NCI-H187 (cell line): Measurements from ENCODE around the gene KAT6B.
"Not testable (repeated sequence)": the region's sequence is repeated elsewhere in the genome, so short reads cannot be mapped to it uniquely, and the experiment has no call there.

Source experiments
- DNase-seq, 2 experiments: peaks; one replicate each; lab custom pipeline; 2025; lab: John Stamatoyannopoulos, UW

The KAT6B gene

DNA sequence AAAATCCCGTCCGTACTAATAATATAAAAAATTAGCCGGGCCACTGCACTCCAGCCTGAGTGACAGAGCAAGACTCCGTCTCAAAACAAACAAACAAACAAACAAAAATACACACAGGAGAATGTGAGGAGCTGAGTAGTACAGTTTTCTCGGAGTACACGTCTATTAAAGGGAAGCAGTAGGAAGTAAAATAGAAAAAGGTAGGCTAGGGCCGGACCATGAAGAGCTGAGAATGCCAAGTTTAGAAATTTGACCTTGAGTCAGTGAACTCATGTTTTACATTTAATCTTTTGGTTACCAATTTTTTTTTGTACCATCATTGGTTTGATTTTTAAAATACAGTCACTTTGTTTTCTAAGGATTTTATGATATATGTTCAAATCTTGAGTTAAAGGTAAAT is 64.1 kb downstream of the KAT6B start:
- no peak for DNase-seq

DNA sequence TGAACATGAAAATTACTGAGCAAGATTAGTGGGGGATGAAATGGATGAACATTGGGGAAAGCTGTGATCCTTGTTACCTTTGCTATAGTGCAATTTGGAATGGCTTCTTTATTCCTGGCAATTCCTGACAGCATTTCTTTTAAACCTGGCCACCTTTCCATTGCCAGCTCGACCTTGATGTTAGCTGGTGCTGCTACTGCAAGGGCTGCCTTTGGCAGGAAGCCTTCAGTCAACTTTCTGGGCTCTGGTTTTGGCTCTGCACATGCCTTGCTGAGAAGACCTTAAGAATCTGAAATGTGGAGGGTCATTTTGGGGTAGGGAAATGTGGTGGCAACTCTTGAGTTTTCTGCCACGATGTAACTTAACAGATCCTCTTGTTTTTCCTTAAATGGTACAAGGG is 64.7 kb downstream of the KAT6B start:
- DNase-seq, result no peak

DNA sequence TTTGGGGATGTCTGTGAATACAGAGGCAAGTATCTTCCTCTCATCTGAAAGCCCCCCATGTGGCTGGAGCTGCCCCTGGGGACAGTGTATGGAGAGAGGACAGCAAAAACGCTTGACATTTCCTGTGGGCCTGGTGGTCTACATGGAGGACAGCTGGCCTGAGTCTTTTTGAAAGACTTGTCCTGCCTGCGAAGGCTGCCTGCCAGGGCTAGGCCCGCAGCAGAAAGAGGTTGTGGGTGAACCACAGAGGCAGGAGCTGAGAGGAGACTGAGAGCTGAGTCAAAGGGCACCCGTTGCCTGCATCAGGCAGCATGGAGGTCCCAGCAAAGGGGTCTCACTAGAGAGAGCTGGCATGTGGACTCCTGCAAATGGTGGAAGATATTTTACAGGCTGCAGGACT is 66.4 kb downstream of the KAT6B start:
- DNase-seq, result no peak

DNA sequence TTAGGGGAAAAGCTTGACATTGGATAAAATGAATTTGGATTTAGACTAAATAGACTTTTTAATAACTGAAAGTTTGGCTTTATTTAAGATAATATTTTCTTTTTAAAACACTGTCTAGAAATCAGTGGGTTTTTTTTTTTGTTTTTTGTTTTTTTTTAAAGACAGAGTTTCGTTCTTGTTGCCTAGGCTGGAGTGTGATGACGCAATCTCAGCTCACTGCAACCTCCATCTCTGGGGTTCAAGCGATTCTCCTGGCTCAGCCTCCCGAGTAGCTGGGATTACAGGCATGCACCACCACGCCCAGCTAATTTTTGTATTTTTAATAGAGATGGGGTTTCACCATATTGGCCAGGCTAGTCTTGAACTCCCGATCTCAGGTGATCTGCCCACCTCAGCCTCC is 66.9 kb downstream of the KAT6B start:
- not testable (repeated sequence) for DNase-seq

DNA sequence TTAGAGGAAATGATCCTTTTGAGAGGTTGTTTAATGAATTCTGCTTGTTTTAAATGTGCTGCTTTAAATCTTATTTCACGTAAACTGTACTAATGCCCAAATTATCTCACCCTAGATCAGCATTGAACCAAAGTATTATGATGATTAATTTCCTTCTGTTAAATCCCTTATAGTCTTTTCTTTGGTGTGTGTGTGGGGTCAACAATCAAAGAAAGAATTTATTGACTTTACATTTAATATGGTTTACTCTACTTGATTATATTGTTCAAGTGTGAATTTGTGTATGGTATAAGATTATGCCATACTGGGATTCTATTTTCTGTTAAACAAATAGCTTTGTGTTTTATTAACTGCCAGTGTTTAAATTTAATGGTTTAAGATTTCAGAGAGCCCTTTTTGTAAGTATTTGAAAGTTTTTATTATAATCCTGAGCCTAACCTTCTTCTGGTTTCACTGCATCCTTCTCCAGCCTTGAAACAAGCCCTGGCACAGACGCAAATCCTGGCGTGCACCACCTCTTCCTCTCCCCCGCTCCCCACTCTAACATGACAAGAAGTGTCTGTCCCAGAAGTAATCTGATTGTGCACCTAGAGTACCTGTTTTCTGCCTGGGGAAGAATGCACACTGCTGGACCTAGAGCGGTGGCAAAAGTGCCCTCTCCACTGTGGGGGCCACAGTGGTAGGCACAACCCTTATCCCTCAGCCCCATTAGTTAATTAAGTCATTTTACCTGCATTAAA is 70.6 kb downstream of the KAT6B start:
- DNase-seq, result no peak

DNA sequence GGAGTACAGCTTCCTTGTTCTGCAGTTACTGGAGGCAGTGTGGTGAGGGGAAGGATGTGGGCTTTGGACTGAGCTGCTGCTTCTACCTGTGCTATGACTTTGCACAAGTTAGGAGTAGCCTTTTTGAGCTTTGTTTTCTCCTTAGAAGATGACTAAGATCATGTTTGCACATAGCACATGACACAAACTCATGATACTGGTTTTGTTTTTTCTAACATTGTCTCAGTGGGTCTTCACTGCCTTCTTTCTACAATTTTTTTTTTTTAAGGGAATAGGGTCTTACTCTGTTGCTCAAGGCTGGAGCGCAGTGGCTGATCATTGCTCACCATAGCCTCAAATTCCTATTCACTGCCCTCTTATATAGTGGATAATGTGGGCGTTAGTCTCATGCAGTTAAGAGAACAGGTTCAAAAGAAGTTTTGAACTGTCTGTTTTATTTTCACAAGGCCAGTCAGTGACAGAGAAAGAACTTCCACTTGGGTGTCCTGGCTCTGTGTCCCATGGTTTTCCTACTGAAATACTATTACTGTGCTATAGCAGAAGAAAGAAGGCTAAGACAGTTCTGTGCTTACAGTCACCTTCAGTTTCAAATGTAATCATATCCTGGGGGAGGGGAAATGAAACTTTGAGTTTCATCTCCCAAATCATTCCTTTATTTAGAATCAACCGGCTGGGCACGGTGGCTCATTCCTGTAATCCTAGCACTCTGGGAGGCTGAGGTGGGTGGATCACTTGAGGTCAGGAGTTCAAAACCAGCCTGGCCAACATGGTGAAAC is 72.0 kb downstream of the KAT6B start:
- no peak for DNase-seq

DNA sequence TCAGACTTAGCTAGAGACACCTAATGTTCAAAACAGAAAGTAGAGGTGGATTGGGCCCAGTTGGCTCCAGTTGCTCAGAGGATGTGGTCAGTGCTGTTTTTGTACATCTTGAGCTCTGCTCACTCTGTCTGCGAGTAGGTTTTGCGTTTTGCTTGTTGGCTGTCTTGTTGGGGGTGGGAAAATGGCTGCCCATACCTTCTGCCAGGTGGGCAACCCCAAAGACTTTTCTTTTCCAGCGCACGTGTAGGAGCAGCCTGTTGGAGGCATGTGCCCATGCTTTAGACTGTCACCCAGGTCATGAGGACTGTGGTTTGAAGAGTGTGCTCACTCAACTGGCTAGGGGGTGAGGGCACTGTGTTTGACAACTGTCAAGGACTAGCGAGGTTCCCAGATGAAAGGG is 73.9 kb downstream of the KAT6B start:
- no peak for DNase-seq

DNA sequence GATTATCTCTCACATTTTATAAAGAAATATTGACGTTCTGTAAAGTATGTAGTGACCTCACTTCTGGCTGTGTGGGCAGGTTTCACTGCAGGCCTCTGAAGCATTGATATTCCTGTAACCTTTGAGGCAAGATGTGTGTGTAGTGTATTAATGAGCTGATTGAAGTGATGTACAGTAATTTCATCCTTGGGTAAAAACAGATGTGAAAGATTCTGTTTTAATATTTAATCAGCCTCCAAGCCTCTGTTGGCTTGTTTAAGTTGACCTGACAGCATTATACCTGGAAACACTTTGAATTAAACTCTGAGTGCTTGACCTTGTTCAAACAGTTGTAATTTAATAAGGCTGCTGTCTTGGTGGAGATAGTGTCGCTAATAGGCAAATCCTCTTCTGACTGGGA is 74.9 kb downstream of the KAT6B start:
- no peak for DNase-seq

DNA sequence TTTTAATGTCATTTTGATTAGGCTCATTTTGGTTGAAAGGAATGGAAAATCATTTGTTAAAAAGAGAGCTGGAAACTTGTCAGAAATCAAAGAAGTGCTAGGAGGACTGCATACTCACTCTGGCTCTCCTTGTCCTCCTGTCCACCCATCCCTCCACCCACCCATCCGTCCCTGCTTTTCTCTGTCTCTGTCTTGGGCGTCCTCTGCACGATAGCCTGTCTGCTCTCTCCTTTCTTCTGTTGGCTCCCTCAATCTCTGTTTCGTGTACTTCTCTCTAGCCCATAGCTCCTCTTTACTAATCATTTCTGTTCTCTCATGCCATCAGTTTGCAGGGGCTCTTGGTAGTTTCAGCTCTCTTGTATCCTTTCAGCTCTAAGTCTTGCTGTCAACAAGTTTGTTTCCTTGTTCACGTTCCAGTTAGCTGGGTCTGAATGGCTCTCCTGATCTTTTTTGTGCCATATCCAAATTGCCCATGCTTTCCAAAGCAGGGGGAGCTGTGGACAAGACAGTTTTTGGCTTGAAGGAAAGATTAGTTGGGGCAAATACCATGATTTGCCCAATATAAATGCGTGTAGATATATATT is 75.6 kb downstream of the KAT6B start:
- no peak for DNase-seq

DNA sequence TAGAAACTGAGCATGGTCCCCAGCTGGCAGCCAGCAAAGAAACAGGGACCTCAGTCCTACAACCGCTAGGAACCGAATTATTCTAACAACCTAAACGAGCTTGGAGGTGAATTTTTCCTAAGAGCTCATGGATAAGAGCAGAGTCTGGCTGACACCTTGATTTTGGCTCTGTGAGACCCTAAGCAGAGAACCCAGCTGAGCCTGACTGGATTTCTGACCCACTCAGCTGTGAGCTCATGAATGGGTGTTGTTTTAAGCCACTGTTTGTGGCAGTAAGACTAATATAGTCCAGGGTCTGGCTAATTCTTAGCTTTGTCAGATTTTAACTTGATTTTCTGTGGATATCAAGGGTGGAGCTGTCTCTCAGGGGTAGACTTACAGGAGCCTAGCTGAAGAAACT is 77.1 kb downstream of the KAT6B start:
- no peak for DNase-seq

DNA sequence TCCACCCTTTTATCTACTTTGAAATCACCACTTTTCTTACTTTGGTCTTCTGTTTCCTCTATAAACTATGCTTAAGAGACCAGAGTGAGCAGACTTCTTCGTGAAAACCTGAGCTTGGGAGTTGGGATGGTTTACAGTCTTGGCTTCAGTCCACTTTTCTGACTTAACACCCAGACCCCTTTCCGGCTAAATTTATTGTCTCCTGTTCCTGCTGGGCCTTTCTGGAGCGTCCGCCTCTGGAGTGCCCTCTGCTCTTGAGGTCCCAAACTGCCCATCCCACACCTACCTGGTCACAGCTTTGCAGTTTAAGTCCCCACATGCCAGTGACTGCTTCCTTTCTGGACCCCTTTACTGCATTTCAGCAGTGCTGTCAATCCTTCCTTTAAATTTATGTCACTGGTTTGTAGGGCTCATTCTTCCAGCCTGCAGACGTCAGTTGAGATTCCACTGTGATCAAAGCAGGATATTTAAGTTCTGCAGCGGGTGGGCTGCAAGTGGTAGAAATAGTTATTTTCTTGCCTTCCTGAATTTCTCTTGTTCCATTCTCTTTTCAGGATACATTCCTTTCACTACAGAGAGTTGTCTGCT is 80.3 kb downstream of the KAT6B start:
- DNase-seq, result no peak

DNA sequence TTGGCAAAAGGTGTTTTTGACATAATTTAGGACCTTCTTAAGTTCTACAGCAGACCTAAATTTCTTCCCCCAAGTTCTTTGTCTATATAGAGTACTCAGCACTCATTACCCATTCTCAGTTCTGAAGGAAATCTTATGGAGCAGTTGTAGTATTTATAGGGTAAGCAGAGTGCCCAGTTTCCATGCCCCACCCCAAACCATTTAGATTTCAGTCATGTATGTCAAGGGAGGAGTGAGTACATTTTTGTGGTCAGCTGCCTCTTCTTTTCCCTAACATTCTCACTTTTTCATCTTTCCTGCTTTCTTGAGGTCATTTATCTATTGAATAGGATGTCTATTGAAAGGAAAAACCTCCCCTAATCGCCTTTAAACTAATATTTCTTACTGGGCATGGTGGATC is 83.3 kb downstream of the KAT6B start:
- no peak for DNase-seq

DNA sequence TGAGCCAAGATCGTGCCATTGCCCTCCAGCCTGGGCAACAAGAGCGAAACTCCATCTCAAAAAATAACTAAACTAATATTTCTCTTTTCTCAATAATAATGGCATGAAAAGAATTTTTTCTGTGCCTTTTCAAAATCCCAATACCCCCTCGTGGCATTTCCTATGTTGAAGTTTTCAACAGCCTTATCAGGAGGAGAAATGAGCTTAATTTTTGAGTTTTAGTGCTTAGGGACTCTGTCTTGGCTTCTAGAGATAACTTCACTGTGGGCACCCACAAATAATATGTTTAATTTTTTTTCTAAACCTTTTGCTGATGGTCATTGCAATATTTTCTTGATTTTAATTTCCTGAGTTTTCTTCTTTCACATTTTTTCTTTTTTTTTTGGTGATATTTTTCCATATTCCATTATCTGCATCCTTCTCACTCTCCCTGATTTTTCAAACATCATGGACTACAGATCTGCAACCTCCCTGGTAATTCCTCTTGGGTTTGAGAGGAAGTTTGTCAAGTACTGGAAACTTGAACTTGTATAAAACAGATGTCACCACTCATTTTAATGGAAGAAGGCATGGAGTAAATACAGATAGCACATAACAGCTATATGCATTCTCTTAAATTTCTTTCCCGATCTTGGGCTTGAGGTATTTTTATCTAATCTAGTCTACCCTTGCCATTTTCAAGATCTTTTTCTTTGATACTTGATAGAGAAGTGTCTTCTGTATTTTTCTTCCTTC is 84.0 kb downstream of the KAT6B start:
- DNase-seq, result no peak

DNA sequence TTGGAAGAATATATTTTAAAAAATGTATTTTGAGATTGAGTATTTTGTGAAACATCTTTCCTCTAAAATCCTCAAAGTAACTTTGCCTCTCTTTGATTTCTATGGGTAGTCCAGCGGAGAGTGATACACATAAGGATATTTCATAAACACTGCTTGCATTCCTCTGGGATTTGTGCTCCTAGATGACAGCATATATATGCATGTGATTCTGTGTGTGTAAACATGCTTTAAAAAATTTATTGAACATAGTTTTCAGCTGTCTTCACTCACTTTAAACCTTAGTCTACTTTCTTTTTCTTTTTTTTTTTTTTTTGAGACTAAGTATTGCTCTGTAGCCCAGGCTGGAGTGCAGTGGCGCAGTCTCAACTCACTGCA is 84.6 kb downstream of the KAT6B start:
- no peak for DNase-seq

DNA sequence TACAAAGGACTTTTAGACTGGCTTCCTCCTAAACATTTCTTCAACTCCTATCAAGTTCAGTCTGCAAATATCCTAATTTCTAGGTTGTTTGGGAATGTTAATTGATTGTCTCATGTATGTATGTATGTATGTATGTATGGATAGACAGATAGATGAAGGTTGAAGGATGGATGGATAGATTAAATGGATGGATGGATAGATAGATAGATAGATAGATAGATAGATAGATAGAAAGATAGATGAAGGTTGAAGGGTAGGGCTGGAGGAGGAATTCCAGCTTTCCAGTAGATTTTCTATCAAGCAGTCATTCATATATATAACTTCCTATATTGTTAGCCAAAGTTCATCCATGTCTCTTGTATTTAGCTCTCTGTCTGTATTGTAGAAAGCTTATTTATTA is 85.8 kb downstream of the KAT6B start:
- no peak for DNase-seq

DNA sequence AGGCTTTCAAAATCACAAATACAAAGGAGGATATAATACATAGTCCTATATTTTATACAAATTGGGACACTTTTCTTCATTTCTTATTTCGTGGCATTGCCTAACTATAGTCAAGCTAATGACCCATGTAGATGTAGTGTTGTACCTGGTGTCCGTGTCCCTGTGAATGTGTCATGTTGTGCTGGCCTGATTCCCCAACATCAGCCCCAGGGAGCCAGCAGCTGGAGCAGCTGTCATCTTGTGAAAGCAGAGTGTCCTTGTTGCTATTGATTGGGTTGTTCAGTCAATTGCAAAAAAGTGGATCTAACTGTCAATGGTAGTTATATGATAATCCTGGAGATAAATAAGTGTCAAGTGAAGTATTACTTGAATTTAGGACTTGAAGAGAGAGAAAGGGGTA is 86.3 kb downstream of the KAT6B start:
- no peak for DNase-seq

DNA sequence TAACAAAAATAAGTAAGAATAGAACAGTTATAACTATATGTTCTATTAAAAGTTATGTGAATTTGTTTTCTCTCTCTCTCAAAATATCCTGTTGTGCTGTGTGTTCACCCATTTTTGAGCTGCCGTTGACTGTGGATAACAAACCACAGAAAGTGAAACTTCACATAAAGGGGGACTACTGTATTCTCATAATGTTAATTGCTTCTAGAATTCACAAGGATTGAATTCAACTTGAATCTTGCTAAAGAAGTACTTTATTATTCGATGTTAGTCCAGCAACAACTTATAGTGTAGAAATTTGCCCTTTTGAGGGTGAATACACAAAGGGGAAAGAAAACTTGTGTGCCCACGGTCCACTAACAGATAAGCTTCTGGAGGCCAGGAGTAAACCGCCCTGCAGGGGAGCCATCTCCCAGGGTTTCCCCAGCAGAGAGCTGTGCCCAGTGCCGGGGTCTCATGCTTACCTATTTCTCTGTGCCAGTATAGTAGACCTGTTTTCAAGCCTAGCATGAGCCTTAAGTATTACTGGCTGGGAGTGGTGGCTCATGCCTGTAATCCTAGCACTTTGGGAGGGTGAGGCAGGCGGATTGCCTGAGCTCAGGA is 87.1 kb downstream of the KAT6B start:
- no peak for DNase-seq

DNA sequence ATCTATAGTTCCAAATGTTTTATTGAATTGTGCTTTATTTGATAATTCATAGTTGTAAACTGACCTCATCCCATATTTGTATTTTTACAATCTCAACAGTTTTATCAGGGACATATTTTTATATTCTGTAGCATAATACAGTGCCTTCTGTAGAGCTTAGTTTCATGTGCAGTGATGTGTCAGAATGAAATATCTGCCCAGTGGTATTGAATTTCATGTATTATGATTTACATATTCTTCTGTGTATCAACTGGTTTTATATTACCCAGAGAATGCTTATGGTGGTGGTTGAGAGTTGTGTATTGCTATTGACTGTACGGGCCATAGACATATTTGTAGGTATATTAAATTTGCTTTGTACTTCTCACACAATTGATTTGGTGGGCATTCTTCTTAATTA is 89.9 kb downstream of the KAT6B start:
- DNase-seq, result no peak

DNA sequence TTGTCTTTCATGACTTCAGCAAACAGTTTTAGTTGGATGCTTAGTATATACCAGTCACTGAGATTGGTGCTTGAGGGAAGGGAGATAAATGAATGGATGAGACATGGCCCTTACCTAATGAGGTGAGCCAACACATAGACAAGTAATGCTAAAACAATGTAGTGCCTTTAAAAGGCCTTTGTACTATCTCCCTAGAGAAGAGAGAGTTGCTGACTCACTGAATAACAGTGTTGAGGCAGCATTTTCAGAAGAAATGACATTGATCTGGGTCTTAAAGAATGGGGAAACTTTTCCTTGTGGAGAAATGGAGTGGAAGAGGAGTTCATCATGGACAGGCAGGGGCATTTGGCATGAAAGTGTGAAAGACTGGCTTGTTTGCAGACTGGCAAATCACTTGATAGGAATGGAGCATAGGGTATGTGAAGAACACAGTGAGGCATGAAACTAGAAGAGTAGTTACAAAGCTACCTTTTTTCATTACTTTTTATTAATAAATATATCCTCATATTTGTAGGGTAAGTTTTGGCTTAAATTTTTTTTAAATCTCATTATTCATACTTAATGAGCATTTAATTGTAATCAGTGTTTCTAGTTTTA is 91.2 kb downstream of the KAT6B start:
- no peak for DNase-seq

DNA sequence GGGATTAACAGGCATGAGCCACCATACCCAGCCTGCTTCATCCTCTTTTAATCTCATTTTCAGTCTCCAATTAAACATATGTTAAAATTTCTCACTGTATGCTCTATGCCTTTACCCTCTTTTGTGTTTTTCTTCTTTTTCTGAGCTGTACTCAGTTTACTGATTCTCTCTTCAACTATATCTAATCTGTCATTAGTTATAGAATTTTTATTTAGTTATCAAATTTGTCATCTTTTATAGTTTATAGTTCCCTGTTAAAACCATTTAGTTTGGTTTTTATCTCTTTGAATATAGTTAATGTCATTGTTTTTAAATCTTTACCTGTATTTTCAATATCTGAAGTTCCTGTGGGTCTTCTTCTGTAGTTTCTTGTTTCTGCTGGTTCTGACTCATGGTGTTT is 93.3 kb downstream of the KAT6B start:
- DNase-seq, result no peak

DNA sequence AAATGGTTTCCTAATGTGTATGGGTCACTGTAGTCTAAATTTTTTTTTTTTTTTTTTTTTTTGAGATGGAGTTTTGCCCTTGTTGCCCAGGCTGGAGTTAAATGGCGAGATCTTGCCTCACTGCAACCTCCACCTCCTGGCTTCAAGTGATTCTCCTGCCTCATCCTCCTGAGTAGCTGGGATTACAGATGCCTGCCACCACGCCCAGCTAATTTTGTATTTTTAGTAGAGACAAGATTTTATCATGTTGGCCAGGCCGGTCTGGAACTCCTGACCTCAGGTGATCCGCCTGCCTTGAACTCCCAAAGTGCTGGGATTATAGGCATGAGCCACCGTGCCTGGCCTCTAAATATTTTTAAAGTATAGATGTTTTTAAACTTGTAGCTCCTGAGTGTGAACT is 94.7 kb downstream of the KAT6B start:
- not testable (repeated sequence) for DNase-seq

DNA sequence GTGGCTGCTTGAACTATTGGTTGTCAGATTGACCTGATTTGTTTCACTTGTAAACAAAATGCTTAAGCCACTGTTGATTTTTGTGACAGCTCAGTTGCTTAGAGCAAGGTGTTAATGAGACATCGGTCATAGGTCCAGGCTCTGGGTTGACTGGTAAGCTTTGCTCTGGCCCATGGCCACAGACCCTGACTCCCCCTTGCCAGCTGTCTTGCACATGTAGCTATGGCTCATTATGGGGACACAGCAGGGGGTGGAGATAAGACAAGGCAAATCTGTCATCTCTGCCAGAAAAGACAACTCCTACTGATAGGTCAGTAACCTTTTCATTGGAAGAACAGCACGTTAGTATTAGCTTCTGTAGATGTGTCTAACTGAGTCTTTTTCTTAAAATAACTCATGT is 95.3 kb downstream of the KAT6B start:
- no peak for DNase-seq
